ENCODE results near the gene RNF223. TPM values are rescaled to one million over a fixed set of nuclear protein-coding genes. Genes with fewer than 3 reads are reported as not detected.

RNF223 gene
- polyA plus RNA-seq, 4 donors = 0.15 to 0.45 (median 0.18) TPM; not detected in 1

GRCh38 chr1:1022302-1023009 is 51.6 kb downstream of the RNF223 start:
- no peak for DNase-seq
- FAIRE-seq = no peak
- H3K27me3 ChIP-seq (ENCODE audit: control insufficient read depth in 3 of 3, insufficient read depth in 3 of 3, low read length in 3 of 3) = no peaks in the 10 kb centered on the region
- peaks cover 0 to 54% (median 4%) of the 10 kb centered on the region in 3 donors for H3K4me1 ChIP-seq (ENCODE audit: control insufficient read depth in 3 of 3, insufficient read depth in 2 of 3, low read depth in 1 of 3, low read length in 2 of 3)
- WGBS, 3 donors = 77 to 86% (median 84%) methylated on average over 26 to 27 of the region's 27 CpGs
- H3K9me3 ChIP-seq (ENCODE audit: control insufficient read depth in 2 of 2, insufficient read depth in 1 of 2, low read depth in 1 of 2, low read length in 1 of 2) = no peaks in the 10 kb centered on the region
- no peak overlapping the region for H3K4me3 ChIP-seq (ENCODE audit: low read depth in 1 of 3, low read length in 3 of 3)
- H3K36me3 ChIP-seq (ENCODE audit: control insufficient read depth in 3 of 3, insufficient read depth in 2 of 3, low read depth in 1 of 3, low read length in 3 of 3) = peaks cover 0 to 58% (median 0%) of the 10 kb centered on the region in 3 donors
- H3K27ac ChIP-seq (ENCODE audit: low read depth in 1 of 3, low read length in 2 of 3) = no peak overlapping the region

- no peak for FAIRE-seq
These were observed 52.2 kb downstream of the RNF223 start for GRCh38 chr1:1021920-1022259.

GRCh38 chr1:1021010-1021919 is 52.8 kb downstream of the RNF223 start:
- Histone ChIP-seq H3K4me3 (ENCODE audit: low read depth in 1 of 3, low read length in 3 of 3) (peak overlapping the region; percentile 53 to 90 (median 57)), H3K4me1 (ENCODE audit: control insufficient read depth in 3 of 3, insufficient read depth in 2 of 3, low read depth in 1 of 3, low read length in 2 of 3) (peaks cover 0 to 49% (median 4%) of the 10 kb centered on the region in 3 donors), H3K9me3 (ENCODE audit: control insufficient read depth in 2 of 2, insufficient read depth in 1 of 2, low read depth in 1 of 2, low read length in 1 of 2) (no peaks in the 10 kb centered on the region), H3K27me3 (ENCODE audit: control insufficient read depth in 3 of 3, insufficient read depth in 3 of 3, low read length in 3 of 3) (no peaks in the 10 kb centered on the region), H3K27ac (ENCODE audit: low read depth in 1 of 3, low read length in 2 of 3) (peak overlapping the region in 1 of 3 donors; percentile 64), H3K36me3 (ENCODE audit: control insufficient read depth in 3 of 3, insufficient read depth in 2 of 3, low read depth in 1 of 3, low read length in 3 of 3) (peaks cover 0 to 46% (median 0%) of the 10 kb centered on the region in 3 donors)
- 14 to 26% (median 26%) methylated on average over 25 to 33 of the region's 33 CpGs for WGBS, 3 donors
- no peak for FAIRE-seq
- DNase-seq = peak; percentile 54 to 78

More at GRCh38 chr1:1021920-1022259, 52.2 kb downstream of the RNF223 start:
- DNase-seq = no peak
- 79 to 86% (median 82%) methylated on average over 10 of the region's 10 CpGs for WGBS, 3 donors
- Histone ChIP-seq H3K27me3 (ENCODE audit: control insufficient read depth in 3 of 3, insufficient read depth in 3 of 3, low read length in 3 of 3) (no peaks in the 10 kb centered on the region), H3K9me3 (ENCODE audit: control insufficient read depth in 2 of 2, insufficient read depth in 1 of 2, low read depth in 1 of 2, low read length in 1 of 2) (no peaks in the 10 kb centered on the region), H3K4me3 (ENCODE audit: low read depth in 1 of 3, low read length in 3 of 3) (peak overlapping the region in 1 of 3 donors; percentile 57), H3K4me1 (ENCODE audit: control insufficient read depth in 3 of 3, insufficient read depth in 2 of 3, low read depth in 1 of 3, low read length in 2 of 3) (peaks cover 0 to 52% (median 4%) of the 10 kb centered on the region in 3 donors), H3K27ac (ENCODE audit: low read depth in 1 of 3, low read length in 2 of 3) (no peak overlapping the region), H3K36me3 (ENCODE audit: control insufficient read depth in 3 of 3, insufficient read depth in 2 of 3, low read depth in 1 of 3, low read length in 3 of 3) (peaks cover 0 to 52% (median 0%) of the 10 kb centered on the region in 3 donors)

Other genes with a start within 250 kb of the RNF223 start
- 10 to 100 TPM in 1 of 4 donors, 1 to 10 TPM in 2, under 1 TPM in 1; 0.89 to 13.6 (median 6.8) TPM for gene SAMD11, start 150.4 kb downstream of the RNF223 start, polyA plus RNA-seq
- gene NOC2L, start 115.0 kb downstream of the RNF223 start, polyA plus RNA-seq = 10 to 100 TPM; 34.0 to 69.3 (median 45.4) TPM
- 10 to 100 TPM in 1 of 4 donors, 1 to 10 TPM in 3; 3.9 to 11.9 (median 6.8) TPM for gene KLHL17, start 113.7 kb downstream of the RNF223 start, polyA plus RNA-seq
- under 1 TPM; 0.64 to 0.89 (median 0.76) TPM for gene PLEKHN1, start 107.8 kb downstream of the RNF223 start, polyA plus RNA-seq
- 1 to 10 TPM in 1 of 4 donors, under 1 TPM in 2, not detected in 1; 0.22 to 1.6 (median 0.30) TPM for gene PERM1, start 92.2 kb downstream of the RNF223 start, polyA plus RNA-seq
- gene HES4, start 74.2 kb downstream of the RNF223 start, polyA plus RNA-seq = 1 to 10 TPM in 3 of 4 donors, under 1 TPM in 1; 0.89 to 8.2 (median 5.3) TPM
- 100 to 1,000 TPM in 2 of 4 donors, 10 to 100 TPM in 2; 21.1 to 282 (median 182) TPM for gene ISG15, start 60.8 kb downstream of the RNF223 start, polyA plus RNA-seq
- 100 to 1,000 TPM in 1 of 4 donors, 10 to 100 TPM in 3; 13.2 to 104 (median 19.9) TPM for gene AGRN, start 54.2 kb downstream of the RNF223 start, polyA plus RNA-seq
- gene C1orf159, start 41.8 kb upstream of the RNF223 start, polyA plus RNA-seq = 10 to 100 TPM in 3 of 4 donors, 1 to 10 TPM in 1; 9.2 to 19.0 (median 12.6) TPM
- under 1 TPM in 2 of 4 donors, not detected in 2; 0.21 to 0.36 TPM for gene TTLL10, start 99.6 kb upstream of the RNF223 start, polyA plus RNA-seq
- gene TNFRSF18, start 132.3 kb upstream of the RNF223 start, polyA plus RNA-seq = 1 to 10 TPM in 2 of 4 donors, under 1 TPM in 1, not detected in 1; 0.47 to 5.9 (median 1.8) TPM
- gene TNFRSF4, start 139.8 kb upstream of the RNF223 start, polyA plus RNA-seq = 1 to 10 TPM in 3 of 4 donors, not detected in 1; 1.2 to 3.5 (median 3.1) TPM
- 100 to 1,000 TPM in 3 of 4 donors, 10 to 100 TPM in 1; 91.2 to 190 (median 151) TPM for gene SDF4, start 157.7 kb upstream of the RNF223 start, polyA plus RNA-seq
- gene B3GALT6, start 157.9 kb upstream of the RNF223 start, polyA plus RNA-seq = 10 to 100 TPM in 2 of 4 donors, 1 to 10 TPM in 2; 2.7 to 13.7 (median 6.8) TPM
- gene C1QTNF12, start 172.4 kb upstream of the RNF223 start, polyA plus RNA-seq = 100 to 1,000 TPM in 2 of 4 donors, 10 to 100 TPM in 2; 10.6 to 203 (median 98.5) TPM
- gene UBE2J2, start 199.5 kb upstream of the RNF223 start, polyA plus RNA-seq = 10 to 100 TPM; 45.9 to 67.0 (median 60.7) TPM
- gene SCNN1D, start 206.1 kb upstream of the RNF223 start, polyA plus RNA-seq = 10 to 100 TPM in 2 of 4 donors, 1 to 10 TPM in 2; 5.2 to 37.1 (median 17.2) TPM
- 10 to 100 TPM; 28.6 to 71.1 (median 50.6) TPM for gene ACAP3, start 233.6 kb upstream of the RNF223 start, polyA plus RNA-seq
- 10 to 100 TPM; 15.0 to 22.7 (median 18.4) TPM for gene PUSL1, start 234.3 kb upstream of the RNF223 start, polyA plus RNA-seq

Data from small intestine (tissue), 7 donors.